G401.6 (cell line): ENCODE results near the gene TSR3.

ENCODE experiments used
- FAIRE-seq: peaks from 2 replicates; lab custom pipeline; 2012; peaks lifted over from hg19 to GRCh38; lab: Jason Lieb, UNC

Gene TSR3

GRCh38 chr16:1377406-1378010 lies 25.8 kb upstream of the TSR3 start:
- no peak for FAIRE-seq

GRCh38 chr16:1375741-1376410 lies 24.2 kb upstream of the TSR3 start:
- FAIRE-seq: no peak

GRCh38 chr16:1375298-1375640 lies 23.6 kb upstream of the TSR3 start:
- FAIRE-seq: no peak

DNA sequence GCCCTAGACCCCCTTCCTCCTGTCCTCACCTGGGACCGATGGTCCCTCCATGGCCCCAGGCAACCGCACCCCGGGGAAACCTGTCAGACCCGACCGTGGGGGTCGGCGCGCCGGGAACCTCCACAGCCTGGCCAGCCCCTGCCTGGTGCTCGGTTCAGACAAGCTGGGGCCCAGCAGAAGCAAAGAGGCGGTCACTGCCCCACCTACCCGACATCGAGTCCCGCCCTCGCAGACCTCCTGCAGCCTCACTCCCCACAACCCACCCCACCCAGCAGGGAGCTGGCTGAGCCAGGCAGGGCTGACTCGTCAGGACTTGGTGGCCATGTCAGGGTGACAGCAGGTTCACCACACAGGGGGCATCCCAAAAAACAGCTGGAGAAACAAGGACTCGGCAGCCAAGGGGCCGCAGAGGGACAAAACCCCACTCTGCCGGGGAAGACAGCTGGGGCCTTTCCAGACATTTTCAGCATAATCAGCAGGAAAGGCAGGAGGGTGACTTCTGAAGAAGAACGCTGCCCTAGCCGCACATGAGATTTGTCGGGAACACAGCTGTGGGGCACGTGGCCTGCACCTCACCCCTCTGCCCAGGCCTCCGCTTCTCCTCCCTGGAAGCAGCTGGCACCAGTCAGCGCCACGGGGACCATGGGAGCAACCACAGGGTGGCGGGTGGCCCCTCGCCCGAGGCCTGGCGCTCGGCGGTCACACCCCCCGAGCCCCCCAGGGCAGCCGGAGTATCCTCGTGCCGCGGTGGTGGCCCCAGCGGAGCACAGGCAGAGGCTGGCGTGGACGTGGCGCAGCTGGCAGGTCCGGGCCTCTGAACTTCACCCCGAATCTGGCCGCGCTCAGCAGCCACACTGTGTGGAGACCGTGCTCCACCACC lies 23.0 kb upstream of the TSR3 start:
- FAIRE-seq: no peak

- FAIRE-seq: no peak
Observed at GRCh38 chr16:1372292-1372950, 20.7 kb upstream of the TSR3 start.

- no peak for FAIRE-seq
Observed at GRCh38 chr16:1371054-1371978, 19.6 kb upstream of the TSR3 start.

GRCh38 chr16:1367486-1368174 lies 16.0 kb upstream of the TSR3 start:
- FAIRE-seq: no peak

DNA sequence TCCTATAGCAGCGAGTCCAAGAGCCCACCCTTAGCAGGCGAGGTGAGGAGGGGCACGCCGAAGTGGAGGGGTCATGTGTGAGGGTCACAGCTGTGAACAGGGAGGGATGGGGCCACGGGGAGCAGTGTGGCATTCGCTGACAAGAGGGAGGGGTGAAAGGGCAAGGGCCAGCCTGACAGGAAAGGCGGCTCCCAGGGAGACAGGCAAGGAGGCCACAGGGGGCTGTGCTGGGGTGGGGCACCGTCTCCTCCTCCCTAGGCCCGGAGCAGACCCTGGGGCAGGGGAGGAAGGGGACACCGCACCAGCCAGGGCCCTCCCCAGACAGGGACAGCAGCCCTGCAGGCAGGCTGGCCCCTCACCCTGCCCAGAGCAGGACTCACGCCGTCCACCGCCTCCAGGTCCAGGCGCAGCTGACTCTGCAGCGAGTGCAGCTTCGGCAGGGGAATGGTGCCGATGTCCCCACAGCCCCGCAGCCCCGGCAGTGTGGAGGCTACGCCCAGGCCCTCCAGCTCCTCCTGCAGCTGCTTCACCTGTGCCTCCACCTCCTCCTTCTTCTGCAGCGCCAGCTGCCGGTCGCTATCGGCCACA lies 15.1 kb upstream of the TSR3 start:
- FAIRE-seq: no peak

DNA sequence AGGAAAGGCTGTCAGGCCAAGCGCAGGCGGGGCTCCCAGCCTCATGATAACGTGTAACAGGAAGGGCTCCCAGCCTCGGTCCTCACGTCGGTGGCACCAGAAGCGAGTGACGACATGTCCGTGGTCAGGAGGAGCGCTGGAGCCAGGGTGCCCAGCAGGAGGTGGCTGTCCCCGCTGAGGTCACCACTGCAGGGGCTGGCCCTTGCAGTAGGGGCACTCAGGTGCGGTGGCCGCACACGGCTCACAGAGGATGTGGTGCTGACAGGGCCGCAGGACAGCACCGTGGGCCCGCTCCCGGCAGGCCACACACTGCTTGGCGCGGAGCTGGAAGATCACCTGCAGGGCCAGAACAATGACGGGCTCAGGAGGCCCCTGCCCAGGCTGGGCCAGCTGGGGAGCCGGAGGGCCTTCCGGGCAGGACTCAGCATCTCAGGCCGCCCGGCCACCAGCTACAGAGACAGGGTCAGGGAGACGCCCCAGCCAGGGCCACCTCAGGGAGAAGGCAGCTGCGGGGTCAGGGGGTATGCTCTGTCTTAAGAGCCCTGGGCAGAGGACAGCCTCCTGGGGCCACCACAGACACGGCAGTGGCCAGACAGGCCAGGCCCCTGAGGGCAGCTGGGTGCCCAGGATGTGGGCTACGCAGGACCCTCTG lies 14.5 kb upstream of the TSR3 start:
- FAIRE-seq: no peak

GRCh38 chr16:1364510-1364909 lies 12.8 kb upstream of the TSR3 start:
- FAIRE-seq: no peak

DNA sequence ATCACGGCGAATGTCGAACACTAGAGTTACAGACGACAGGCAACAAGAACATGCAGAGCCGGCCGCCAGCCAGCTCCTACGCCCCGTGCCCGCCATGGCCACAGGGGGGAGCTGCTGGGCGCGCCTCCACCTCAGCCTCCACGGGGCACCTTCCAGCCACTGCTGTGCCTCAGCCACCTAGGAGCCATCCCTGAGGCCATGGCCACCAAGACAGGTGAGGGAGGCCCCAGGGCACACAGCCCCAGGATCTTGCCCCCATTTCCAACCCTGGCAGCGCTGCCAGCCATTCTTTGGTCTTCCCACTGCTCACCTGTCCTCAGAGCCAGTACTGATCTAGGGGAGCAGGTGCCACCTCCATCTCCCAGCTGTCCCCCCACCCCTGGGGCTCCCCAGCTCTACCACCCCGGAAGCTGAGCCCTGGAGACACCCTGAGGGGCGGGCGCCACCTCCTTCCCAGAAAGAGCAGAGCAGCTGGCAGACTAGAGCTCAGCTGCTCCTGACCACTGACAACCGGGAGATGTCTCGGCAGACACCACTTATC lies 11.9 kb upstream of the TSR3 start:
- FAIRE-seq: no peak

GRCh38 chr16:1362807-1363206 lies 11.1 kb upstream of the TSR3 start:
- FAIRE-seq: no peak

- no peak for FAIRE-seq
Observed at GRCh38 chr16:1361685-1362360, 10.1 kb upstream of the TSR3 start.

GRCh38 chr16:1357906-1358566 lies 6.4 kb upstream of the TSR3 start:
- no peak for FAIRE-seq

GRCh38 chr16:1356061-1356900 lies 4.6 kb upstream of the TSR3 start:
- no peak for FAIRE-seq

GRCh38 chr16:1355591-1355990 lies 3.9 kb upstream of the TSR3 start:
- no peak for FAIRE-seq

DNA sequence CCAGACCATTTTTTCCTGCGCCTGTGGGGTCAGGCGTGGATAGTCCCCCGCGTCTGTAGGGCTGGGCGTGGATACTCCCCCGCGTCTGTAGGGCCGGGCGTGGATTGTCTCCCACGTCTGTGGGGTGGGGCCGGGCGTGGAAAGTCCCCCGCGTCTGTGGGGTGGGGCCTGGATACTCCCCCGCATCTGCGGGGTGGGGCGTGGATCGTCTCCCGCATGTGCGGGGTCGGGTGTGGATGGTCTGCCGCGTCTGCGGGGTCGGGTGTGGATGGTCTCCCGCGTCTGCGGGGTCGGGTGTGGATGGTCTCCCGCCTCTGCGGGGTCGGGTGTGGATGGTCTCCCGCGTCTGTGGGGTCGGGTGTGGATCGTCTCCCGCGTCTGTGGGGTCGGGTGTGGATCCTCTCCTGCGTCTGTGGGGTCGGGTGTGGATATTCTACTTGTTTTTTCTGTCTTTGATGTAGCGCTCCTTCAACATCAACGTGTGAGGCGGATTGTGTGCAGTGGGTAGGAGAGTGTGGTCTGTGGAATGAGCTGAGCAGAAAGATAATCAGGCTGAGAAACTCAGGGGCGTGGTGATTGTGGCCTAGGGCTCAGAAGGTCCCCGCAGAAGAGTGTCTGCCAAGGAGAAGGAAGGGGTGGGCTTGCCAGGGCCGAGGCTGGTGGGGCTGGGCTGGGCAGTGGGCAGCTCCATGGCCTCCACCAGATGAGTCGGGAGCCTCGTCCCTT lies 3.3 kb upstream of the TSR3 start:
- FAIRE-seq: no peak
